ENCODE data around the gene KCNJ4. TPM values are rescaled to one million over a fixed set of nuclear protein-coding genes. Genes with fewer than 3 reads are reported as not detected.

KCNJ4 gene
- polyA plus RNA-seq, 1 donor (not counting 4 experiments of a cell fraction or from before 2014, with no cell fraction given) = not detected

DNA sequence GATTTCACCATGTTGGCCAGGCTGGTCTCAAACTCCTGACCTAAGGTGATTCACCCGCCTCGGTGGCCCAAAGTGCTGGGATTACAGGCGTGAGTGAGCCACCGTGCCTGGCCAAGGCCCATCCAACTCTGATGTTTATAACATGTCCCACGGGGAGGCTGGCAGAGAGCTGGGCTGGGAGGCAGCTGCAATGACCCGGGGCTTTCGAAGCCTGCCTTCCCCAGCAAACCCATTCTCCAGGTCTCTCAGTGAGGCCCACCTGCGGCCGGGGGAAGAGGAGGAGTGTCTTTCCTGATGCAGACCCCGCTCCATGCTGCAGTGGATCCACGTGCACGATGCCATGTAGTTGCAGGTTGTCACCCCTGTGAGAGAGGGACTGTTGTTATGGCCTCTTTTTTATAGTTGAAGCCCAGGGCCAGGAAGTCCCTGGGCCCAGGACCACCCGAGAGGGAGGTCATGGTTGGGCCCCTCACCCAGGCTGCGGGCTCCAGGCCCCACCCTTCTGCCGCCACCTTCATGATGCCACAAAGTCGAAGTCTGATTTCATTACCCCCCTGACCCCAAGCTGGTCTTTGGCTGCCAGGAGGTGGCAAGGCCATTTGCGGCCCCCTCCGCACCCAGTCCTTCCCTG lies 38.3 kb downstream of the KCNJ4 start:
- H3K4me2 ChIP-seq (ENCODE audit: control insufficient read depth, extremely low read depth, insufficient read depth, low read depth, low read length) = no peak overlapping the region
- H3K36me3 ChIP-seq (ENCODE audit: control insufficient read depth in 2 of 2, extremely low read depth in 1 of 2, insufficient read depth in 2 of 2, low read length in 2 of 2) = no peaks in the 10 kb centered on the region
- TF ChIP-seq, protein P1, sequence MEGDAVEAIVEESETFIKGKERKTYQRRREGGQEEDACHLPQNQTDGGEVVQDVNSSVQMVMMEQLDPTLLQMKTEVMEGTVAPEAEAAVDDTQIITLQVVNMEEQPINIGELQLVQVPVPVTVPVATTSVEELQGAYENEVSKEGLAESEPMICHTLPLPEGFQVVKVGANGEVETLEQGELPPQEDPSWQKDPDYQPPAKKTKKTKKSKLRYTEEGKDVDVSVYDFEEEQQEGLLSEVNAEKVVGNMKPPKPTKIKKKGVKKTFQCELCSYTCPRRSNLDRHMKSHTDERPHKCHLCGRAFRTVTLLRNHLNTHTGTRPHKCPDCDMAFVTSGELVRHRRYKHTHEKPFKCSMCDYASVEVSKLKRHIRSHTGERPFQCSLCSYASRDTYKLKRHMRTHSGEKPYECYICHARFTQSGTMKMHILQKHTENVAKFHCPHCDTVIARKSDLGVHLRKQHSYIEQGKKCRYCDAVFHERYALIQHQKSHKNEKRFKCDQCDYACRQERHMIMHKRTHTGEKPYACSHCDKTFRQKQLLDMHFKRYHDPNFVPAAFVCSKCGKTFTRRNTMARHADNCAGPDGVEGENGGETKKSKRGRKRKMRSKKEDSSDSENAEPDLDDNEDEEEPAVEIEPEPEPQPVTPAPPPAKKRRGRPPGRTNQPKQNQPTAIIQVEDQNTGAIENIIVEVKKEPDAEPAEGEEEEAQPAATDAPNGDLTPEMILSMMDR (optimal IDR thresholded peaks at IDR 0.05 in 1 of 3, IDR thresholded peaks at IDR 0.05 in 1 of 3, conservative IDR thresholded peaks at IDR 0.05 in 1 of 3; ENCODE audit: extremely low read depth in 1 of 3, insufficient read depth in 2 of 3, low read length in 3 of 3) = no peak
- TF ChIP-seq EZH2 (IDR thresholded peaks at IDR 0.05; ENCODE audit: low read length) = no peak
- H4K20me1 ChIP-seq (ENCODE audit: control insufficient read depth, extremely low read depth, insufficient read depth, low read length) = no peaks in the 10 kb centered on the region
- no peaks in the 10 kb centered on the region for H3K9me1 ChIP-seq (ENCODE audit: control insufficient read depth, extremely low read depth, insufficient read depth, low read length)
- no peaks in the 10 kb centered on the region for H3K79me2 ChIP-seq (ENCODE audit: control insufficient read depth, insufficient read depth, low read length)
- H3K27ac ChIP-seq (ENCODE audit: control insufficient read depth, insufficient read depth, low read length) = no peak overlapping the region
- no peak for FAIRE-seq
- dilution Hi-C loops (cut with MboI; ENCODE audit: extremely low pct_ligation_motif_present, low sequenced_read_pairs) = no loop called here
- DNase-seq (ENCODE audit: low read depth, low spot score) = no peak
- no peak overlapping the region for H3K9ac ChIP-seq (ENCODE audit: control insufficient read depth, extremely low read depth, insufficient read depth, low read length)
- peaks cover 5% of the 10 kb centered on the region for H3K27me3 ChIP-seq (ENCODE audit: control insufficient read depth, extremely low read depth, insufficient read depth, low read length)
- H3K4me3 ChIP-seq (ENCODE audit: control insufficient read depth in 2 of 3, extremely low read depth in 1 of 3, insufficient read depth in 2 of 3, low read depth in 1 of 3, low read length in 3 of 3) = no peak overlapping the region
- no peak overlapping the region for H2AFZ ChIP-seq (ENCODE audit: control insufficient read depth, low read length)
- no peaks in the 10 kb centered on the region for H3K9me3 ChIP-seq (ENCODE audit: control insufficient read depth, low read depth, low read length)
- H3K4me1 ChIP-seq (ENCODE audit: control insufficient read depth, extremely low read depth, insufficient read depth, low read length) = peaks cover 3% of the 10 kb centered on the region

DNA sequence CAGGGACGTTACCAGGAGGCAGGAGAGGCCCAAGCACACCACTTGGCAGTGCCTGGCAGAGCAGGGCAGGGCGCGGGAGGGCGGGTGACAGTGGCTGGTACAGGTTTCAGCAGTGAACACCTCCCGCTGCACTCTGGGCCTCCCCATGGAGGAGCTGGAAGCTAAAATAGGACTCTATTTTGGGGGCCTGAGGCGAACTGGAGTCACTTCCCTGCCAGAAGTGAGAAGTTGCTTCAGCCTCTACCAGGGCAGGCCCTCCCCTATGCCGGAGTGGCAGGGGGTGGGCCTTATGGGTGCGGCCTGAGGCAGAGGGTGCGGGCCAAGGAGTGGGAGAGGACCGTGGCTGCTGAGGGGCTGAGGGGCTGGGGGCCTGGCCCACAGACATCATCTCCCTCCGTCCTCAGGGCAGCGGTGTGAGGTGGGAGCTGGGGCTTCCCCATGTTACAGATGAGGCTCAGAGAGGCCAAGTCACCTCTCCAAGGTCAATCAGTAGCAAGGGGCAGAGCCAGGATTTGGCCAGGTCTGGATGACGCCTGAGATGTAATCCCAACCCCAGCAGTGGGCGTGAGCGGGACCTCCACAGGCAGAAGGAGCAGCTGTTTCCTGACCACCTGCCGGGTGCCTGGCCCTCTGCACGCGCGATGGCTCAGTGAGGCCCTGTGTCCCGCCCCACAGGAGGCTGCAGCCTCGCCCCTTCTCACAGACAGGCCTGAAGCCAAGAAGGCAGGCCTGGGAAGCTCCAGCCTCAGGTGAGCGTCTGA lies 39.3 kb downstream of the KCNJ4 start:
- dilution Hi-C loops (cut with MboI; ENCODE audit: extremely low pct_ligation_motif_present, low sequenced_read_pairs) = no loop called here
- Histone ChIP-seq H3K9ac (ENCODE audit: control insufficient read depth, extremely low read depth, insufficient read depth, low read length) (no peak overlapping the region), H3K79me2 (ENCODE audit: control insufficient read depth, insufficient read depth, low read length) (no peaks in the 10 kb centered on the region), H2AFZ (ENCODE audit: control insufficient read depth, low read length) (no peak overlapping the region), H3K9me3 (ENCODE audit: control insufficient read depth, low read depth, low read length) (no peaks in the 10 kb centered on the region), H3K4me1 (ENCODE audit: control insufficient read depth, extremely low read depth, insufficient read depth, low read length) (peaks cover 3% of the 10 kb centered on the region), H4K20me1 (ENCODE audit: control insufficient read depth, extremely low read depth, insufficient read depth, low read length) (no peaks in the 10 kb centered on the region), H3K9me1 (ENCODE audit: control insufficient read depth, extremely low read depth, insufficient read depth, low read length) (no peaks in the 10 kb centered on the region), H3K36me3 (ENCODE audit: control insufficient read depth in 2 of 2, extremely low read depth in 1 of 2, insufficient read depth in 2 of 2, low read length in 2 of 2) (no peaks in the 10 kb centered on the region), H3K27ac (ENCODE audit: control insufficient read depth, insufficient read depth, low read length) (no peak overlapping the region), H3K27me3 (ENCODE audit: control insufficient read depth, extremely low read depth, insufficient read depth, low read length) (peaks cover 5% of the 10 kb centered on the region), H3K4me3 (ENCODE audit: control insufficient read depth in 2 of 3, extremely low read depth in 1 of 3, insufficient read depth in 2 of 3, low read depth in 1 of 3, low read length in 3 of 3) (no peak overlapping the region), H3K4me2 (ENCODE audit: control insufficient read depth, extremely low read depth, insufficient read depth, low read depth, low read length) (no peak overlapping the region)
- TF ChIP-seq, protein P1 (optimal IDR thresholded peaks at IDR 0.05 in 1 of 3, IDR thresholded peaks at IDR 0.05 in 1 of 3, conservative IDR thresholded peaks at IDR 0.05 in 1 of 3; ENCODE audit: extremely low read depth in 1 of 3, insufficient read depth in 2 of 3, low read length in 3 of 3) = no peak
- TF ChIP-seq EZH2 (IDR thresholded peaks at IDR 0.05; ENCODE audit: low read length) = no peak
- DNase-seq (ENCODE audit: low read depth, low spot score) (no peak), FAIRE-seq (no peak)
